ENCODE results near the gene OAT.

OAT gene

GRCh38 chr10:124380256-124380995, 38.3 kb downstream of the OAT start:
- Histone ChIP-seq H3K9me2 (replicated peaks; ENCODE audit: low read depth, low read length) (no peaks in the 10 kb centered on the region), H3K9ac (ENCODE audit: low read depth, low read length, poor library complexity, severe bottlenecking) (no peak overlapping the region), H3F3A (ENCODE audit: low read depth) (no peaks in the 10 kb centered on the region), H3K36me3 (ENCODE audit: insufficient read depth, low read length) (no peaks in the 10 kb centered on the region), H3K4me2 (ENCODE audit: low read depth, low read length, poor library complexity, severe bottlenecking) (no peak overlapping the region), H3K79me2 (ENCODE audit: insufficient read depth, low read length) (no peaks in the 10 kb centered on the region), H4K20me1 (ENCODE audit: insufficient read depth, low read length, poor library complexity, severe bottlenecking) (no peaks in the 10 kb centered on the region), H3K4me1 (ENCODE audit: insufficient read depth, low read length, poor library complexity, severe bottlenecking) (no peaks in the 10 kb centered on the region), H2AFZ (ENCODE audit: low read length) (no peak overlapping the region), H3K4me3 (ENCODE audit: low read length, poor library complexity, severe bottlenecking) (no peak overlapping the region), H3K9me3 (ENCODE audit: insufficient read depth, low read depth, low read length) (no peaks in the 10 kb centered on the region), H3K27me3 (ENCODE audit: insufficient read depth, low read length, poor library complexity, severe bottlenecking) (no peaks in the 10 kb centered on the region)
- TF ChIP-seq EZH2phosphoT487 (IDR thresholded peaks at IDR 0.05; ENCODE audit: borderline replicate concordance) (no peak), CTCF (conservative IDR thresholded peaks at IDR 0.05; ENCODE audit: low read length) (no peak)

- H3K27me3 ChIP-seq (ENCODE audit: insufficient read depth, low read length, poor library complexity, severe bottlenecking) = no peaks in the 10 kb centered on the region
- TF ChIP-seq CTCF (conservative IDR thresholded peaks at IDR 0.05; ENCODE audit: low read length) (no peak), EZH2phosphoT487 (IDR thresholded peaks at IDR 0.05; ENCODE audit: borderline replicate concordance) (no peak)
- no peaks in the 10 kb centered on the region for H3K9me3 ChIP-seq (ENCODE audit: insufficient read depth, low read depth, low read length)
- no peaks in the 10 kb centered on the region for H4K20me1 ChIP-seq (ENCODE audit: insufficient read depth, low read length, poor library complexity, severe bottlenecking)
- H3K4me3 ChIP-seq (ENCODE audit: low read length, poor library complexity, severe bottlenecking) = no peak overlapping the region
- H3K4me2 ChIP-seq (ENCODE audit: low read depth, low read length, poor library complexity, severe bottlenecking) = no peak overlapping the region
- H3K9ac ChIP-seq (ENCODE audit: low read depth, low read length, poor library complexity, severe bottlenecking) = no peak overlapping the region
- H3K79me2 ChIP-seq (ENCODE audit: insufficient read depth, low read length) = no peaks in the 10 kb centered on the region
- H3K4me1 ChIP-seq (ENCODE audit: insufficient read depth, low read length, poor library complexity, severe bottlenecking) = no peaks in the 10 kb centered on the region
- no peaks in the 10 kb centered on the region for H3F3A ChIP-seq (ENCODE audit: low read depth)
- H3K9me2 ChIP-seq (replicated peaks; ENCODE audit: low read depth, low read length) = no peaks in the 10 kb centered on the region
- no peaks in the 10 kb centered on the region for H3K36me3 ChIP-seq (ENCODE audit: insufficient read depth, low read length)
- no peak overlapping the region for H2AFZ ChIP-seq (ENCODE audit: low read length)
Measured at GRCh38 chr10:124379609-124380193, 39.0 kb downstream of the OAT start.

GRCh38 chr10:124378881-124379471, 39.7 kb downstream of the OAT start:
- H3K4me3 ChIP-seq (ENCODE audit: low read length, poor library complexity, severe bottlenecking) = no peak overlapping the region
- no peaks in the 10 kb centered on the region for H3F3A ChIP-seq (ENCODE audit: low read depth)
- no peaks in the 10 kb centered on the region for H3K36me3 ChIP-seq (ENCODE audit: insufficient read depth, low read length)
- H3K4me2 ChIP-seq (ENCODE audit: low read depth, low read length, poor library complexity, severe bottlenecking) = no peak overlapping the region
- no peak for TF ChIP-seq EZH2phosphoT487 (IDR thresholded peaks at IDR 0.05; ENCODE audit: borderline replicate concordance)
- no peaks in the 10 kb centered on the region for H3K79me2 ChIP-seq (ENCODE audit: insufficient read depth, low read length)
- no peaks in the 10 kb centered on the region for H3K9me2 ChIP-seq (replicated peaks; ENCODE audit: low read depth, low read length)
- no peaks in the 10 kb centered on the region for H3K27me3 ChIP-seq (ENCODE audit: insufficient read depth, low read length, poor library complexity, severe bottlenecking)
- H4K20me1 ChIP-seq (ENCODE audit: insufficient read depth, low read length, poor library complexity, severe bottlenecking) = no peaks in the 10 kb centered on the region
- no peak overlapping the region for H2AFZ ChIP-seq (ENCODE audit: low read length)
- no peak overlapping the region for H3K9ac ChIP-seq (ENCODE audit: low read depth, low read length, poor library complexity, severe bottlenecking)
- H3K4me1 ChIP-seq (ENCODE audit: insufficient read depth, low read length, poor library complexity, severe bottlenecking) = no peaks in the 10 kb centered on the region
- H3K9me3 ChIP-seq (ENCODE audit: insufficient read depth, low read depth, low read length) = no peaks in the 10 kb centered on the region

Measured in Loucy (cell line).